Muscle layer of colon (tissue), 2 donors: Measurements from ENCODE around the gene C2CD5.

Source experiments
- H3K27ac ChIP-seq: one replicate; pipeline ENCODE4 v1.7.0; 2013; ENCODE audit warnings: low read depth, mild to moderate bottlenecking, low read length, moderate library complexity
- H3K27me3 ChIP-seq, 2 donors: one replicate each; pipeline ENCODE4 v1.7.0; 2013; ENCODE audit warnings: low read length in 2 of 2, mild to moderate bottlenecking in 2 of 2; ENCODE audit not compliant: insufficient read depth in 2 of 2, control insufficient read depth in 1 of 2
- H3K36me3 ChIP-seq: one replicate; pipeline ENCODE4 v1.7.0; 2013; ENCODE audit warnings: mild to moderate bottlenecking, low read length; ENCODE audit not compliant: insufficient read depth
- H3K4me1 ChIP-seq: one replicate; pipeline ENCODE4 v1.7.0; 2013; ENCODE audit warnings: mild to moderate bottlenecking, low read length; ENCODE audit not compliant: insufficient read depth
- H3K4me3 ChIP-seq, 2 donors: one replicate each; pipeline ENCODE4 v1.7.0; 2013; ENCODE audit warnings: low read length in 2 of 2, low read depth in 1 of 2, mild to moderate bottlenecking in 1 of 2, moderate library complexity in 1 of 2
- H3K9ac ChIP-seq: one replicate; pipeline ENCODE4 v1.7.0; 2013; ENCODE audit warnings: low read length
- H3K9me3 ChIP-seq: one replicate; pipeline ENCODE4 v1.7.0; 2013; ENCODE audit warnings: mild to moderate bottlenecking, low read length
- donor health status: abdominal sarcoma.
- donor health status: Adenocarcinoma of cecum.

C2CD5 gene, protein sequence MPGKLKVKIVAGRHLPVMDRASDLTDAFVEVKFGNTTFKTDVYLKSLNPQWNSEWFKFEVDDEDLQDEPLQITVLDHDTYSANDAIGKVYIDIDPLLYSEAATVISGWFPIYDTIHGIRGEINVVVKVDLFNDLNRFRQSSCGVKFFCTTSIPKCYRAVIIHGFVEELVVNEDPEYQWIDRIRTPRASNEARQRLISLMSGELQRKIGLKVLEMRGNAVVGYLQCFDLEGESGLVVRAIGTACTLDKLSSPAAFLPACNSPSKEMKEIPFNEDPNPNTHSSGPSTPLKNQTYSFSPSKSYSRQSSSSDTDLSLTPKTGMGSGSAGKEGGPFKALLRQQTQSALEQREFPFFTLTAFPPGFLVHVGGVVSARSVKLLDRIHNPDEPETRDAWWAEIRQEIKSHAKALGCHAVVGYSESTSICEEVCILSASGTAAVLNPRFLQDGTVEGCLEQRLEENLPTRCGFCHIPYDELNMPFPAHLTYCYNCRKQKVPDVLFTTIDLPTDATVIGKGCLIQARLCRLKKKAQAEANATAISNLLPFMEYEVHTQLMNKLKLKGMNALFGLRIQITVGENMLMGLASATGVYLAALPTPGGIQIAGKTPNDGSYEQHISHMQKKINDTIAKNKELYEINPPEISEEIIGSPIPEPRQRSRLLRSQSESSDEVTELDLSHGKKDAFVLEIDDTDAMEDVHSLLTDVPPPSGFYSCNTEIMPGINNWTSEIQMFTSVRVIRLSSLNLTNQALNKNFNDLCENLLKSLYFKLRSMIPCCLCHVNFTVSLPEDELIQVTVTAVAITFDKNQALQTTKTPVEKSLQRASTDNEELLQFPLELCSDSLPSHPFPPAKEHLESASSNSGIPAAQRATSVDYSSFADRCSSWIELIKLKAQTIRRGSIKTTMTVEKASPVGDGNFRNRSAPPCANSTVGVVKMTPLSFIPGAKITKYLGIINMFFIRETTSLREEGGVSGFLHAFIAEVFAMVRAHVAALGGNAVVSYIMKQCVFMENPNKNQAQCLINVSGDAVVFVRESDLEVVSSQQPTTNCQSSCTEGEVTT

DNA sequence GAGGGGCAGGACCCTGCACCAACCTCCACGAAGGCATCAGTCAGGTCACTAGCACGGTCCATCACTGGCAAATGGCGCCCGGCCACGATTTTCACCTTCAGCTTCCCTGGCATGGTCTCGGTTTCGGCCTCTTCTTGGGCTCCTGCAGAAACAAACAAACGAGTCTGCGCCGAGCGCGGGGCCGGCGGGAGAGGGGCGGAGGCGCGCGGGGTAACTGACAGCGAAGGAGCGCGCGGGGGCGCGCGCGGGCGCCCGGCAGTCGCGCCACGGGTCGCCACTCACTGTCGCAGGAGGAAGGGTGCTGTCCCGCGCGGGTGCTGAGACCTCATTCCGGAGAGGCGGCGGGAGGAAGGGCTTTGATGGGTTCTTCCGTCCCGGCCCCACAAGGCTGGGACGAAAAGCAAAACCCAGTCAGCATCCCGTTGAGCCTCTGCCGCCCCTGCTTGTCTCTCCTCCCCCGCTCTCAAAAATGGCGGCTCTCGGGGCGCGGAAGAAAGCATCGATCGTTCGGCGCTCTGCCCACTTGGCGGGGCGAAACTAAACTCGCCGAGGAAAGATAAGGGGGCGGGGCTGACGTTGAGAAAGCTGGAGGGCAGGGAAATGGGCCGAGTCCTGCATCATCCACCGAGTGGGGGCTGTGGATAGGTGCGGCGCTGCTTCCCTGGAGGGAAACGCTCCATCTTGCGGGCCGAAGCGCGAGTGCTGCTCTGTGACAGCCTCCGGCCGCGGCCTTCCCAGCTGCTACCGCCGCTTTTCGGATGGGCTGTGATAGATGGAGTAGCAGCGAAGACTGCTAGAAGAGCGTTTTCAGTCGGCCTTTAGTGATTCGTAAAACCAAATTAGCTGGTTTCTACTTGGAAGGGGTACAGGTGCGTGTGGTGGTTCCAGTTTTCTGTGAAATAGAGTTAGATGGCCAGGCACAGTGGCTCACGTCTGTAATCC is at the start of gene C2CD5:
TSS of gene C2CD5 (minus strand) at position 505 of the 942 bp plus-strand sequence. CDS start at position 113, 392 bp downstream.
- Histone ChIP-seq H3K36me3 (no peaks in the 10 kb centered on the region), H3K9ac (peak within 1 kb of the TSS; percentile 77), H3K27ac (peak within 1 kb of the TSS; percentile 84), H3K27me3 (no peaks in the 10 kb centered on the region), H3K9me3 (no peaks in the 10 kb centered on the region), H3K4me1 (peaks cover 26% of the 10 kb centered on the region), H3K4me3 (peak within 1 kb of the TSS; percentile 91 to 97)

DNA sequence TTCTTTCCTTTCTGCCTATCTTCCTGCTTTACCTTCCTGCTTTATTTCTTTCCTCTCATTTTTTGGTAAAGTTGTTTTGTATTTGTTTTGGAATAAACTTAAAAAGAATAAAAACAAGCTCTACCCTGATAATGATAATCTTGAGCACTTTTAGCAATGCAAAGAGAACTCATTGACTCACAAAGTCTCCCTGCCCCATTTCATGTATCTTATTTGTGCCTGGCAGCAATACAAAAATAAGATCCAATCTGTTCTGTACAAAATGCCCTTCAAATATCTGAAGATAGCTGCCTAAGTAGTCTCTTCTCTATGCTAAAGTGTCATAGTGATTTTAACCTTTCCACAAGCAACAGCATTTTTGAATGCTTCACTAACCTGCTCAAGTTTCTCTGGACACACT is 49.5 kb upstream of the C2CD5 start:
- H3K27ac ChIP-seq, result no peak overlapping the region
- no peak overlapping the region for H3K9ac ChIP-seq

DNA sequence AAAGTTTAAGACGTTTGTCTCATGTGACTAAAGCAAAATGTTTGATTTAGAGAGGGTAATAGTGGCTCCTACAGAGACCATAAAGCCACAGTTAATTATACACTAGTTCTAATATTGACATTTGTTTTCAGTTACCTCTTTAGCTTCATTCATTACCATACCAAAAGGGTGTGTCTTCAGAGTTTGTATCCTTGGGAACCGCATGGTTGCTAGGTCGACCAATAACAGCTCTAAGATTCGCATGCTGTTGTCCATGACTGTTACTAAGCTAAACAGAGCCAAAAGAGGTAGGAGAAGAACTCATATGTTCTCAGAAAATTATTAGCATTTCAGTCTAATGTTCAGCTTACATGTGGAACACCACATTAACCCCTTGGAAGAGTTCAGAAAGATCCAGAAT is 44.5 kb upstream of the C2CD5 start:
- no peak overlapping the region for H3K27ac ChIP-seq
- no peak overlapping the region for H3K9ac ChIP-seq
- H3K4me3 ChIP-seq, result no peak overlapping the region
- H3K36me3 ChIP-seq, result no peaks in the 10 kb centered on the region
- no peaks in the 10 kb centered on the region for H3K9me3 ChIP-seq
- no peaks in the 10 kb centered on the region for H3K27me3 ChIP-seq
- no peaks in the 10 kb centered on the region for H3K4me1 ChIP-seq

More for the DNA sequence above, 49.5 kb upstream of the C2CD5 start:
- Histone ChIP-seq H3K36me3 (no peaks in the 10 kb centered on the region), H3K27me3 (no peaks in the 10 kb centered on the region), H3K9me3 (no peaks in the 10 kb centered on the region), H3K4me1 (no peaks in the 10 kb centered on the region), H3K4me3 (no peak overlapping the region)

DNA sequence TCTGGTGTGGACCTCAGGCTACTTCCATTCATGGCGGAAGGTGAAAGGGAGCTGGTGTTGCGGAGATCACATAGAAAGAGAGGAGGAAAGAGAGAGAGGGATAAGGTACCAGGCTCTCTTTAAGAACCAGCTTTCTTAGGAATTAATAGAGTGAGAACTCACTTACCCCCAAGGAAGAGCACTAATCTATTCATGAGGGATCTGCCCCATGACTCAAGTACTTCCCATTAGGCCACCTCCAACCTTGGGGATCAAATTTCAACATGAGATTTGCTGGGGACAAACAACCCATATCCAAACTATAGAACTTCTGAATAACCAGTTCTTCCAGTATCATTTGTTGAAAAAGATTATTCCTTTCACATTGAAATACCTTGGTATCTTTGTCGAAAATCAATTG is 34.0 kb upstream of the C2CD5 start:
- Histone ChIP-seq H3K27ac (no peak overlapping the region), H3K27me3 (no peaks in the 10 kb centered on the region), H3K4me1 (no peaks in the 10 kb centered on the region), H3K9me3 (no peaks in the 10 kb centered on the region), H3K4me3 (no peak overlapping the region), H3K9ac (no peak overlapping the region), H3K36me3 (no peaks in the 10 kb centered on the region)

DNA sequence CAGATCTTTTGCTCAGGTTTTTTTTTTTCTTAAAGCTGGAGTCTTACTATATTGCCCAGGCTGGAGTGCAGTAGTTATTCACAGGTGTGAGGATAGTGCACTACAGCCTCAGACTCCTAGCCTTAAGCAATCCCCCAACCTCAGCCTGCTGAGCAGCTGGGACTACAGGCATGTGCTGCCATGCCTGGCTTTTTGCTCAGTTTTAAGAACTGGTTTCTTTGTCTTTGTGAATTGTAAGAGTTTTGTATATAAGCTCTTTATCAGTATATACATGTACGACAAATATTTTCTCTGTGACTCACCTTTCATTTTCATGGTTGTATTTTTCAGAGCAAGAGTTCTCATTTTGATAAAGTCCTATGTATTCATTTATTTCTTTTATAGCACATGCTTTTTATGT is 33.3 kb upstream of the C2CD5 start:
- Histone ChIP-seq H3K36me3 (no peaks in the 10 kb centered on the region), H3K27ac (no peak overlapping the region), H3K4me3 (no peak overlapping the region)

DNA sequence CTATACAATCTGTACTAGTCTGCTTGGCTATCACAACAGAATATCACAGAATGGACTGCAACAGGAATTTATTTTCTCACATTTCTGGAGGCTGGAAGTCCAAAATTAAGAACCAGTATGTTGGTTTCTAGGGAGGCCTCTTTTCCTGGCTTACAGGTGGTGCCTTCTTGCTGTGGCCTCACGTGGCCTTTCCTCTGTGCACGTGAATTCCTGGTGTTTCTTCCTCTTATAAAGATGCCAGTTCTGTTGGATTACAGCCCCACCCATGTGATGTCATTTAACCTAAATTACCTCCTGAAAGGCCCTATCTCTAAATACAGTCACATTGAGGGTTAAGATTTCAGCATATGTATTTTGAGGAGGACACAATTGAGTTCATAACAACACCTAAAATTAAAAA is 32.1 kb upstream of the C2CD5 start:
- Histone ChIP-seq H3K9me3 (no peaks in the 10 kb centered on the region), H3K4me1 (no peaks in the 10 kb centered on the region), H3K36me3 (no peaks in the 10 kb centered on the region), H3K27ac (no peak overlapping the region), H3K27me3 (no peaks in the 10 kb centered on the region), H3K4me3 (no peak overlapping the region), H3K9ac (no peak overlapping the region)

More for the DNA sequence above, 33.3 kb upstream of the C2CD5 start:
- Histone ChIP-seq H3K9ac (no peak overlapping the region), H3K9me3 (no peaks in the 10 kb centered on the region), H3K27me3 (no peaks in the 10 kb centered on the region), H3K4me1 (no peaks in the 10 kb centered on the region)

DNA sequence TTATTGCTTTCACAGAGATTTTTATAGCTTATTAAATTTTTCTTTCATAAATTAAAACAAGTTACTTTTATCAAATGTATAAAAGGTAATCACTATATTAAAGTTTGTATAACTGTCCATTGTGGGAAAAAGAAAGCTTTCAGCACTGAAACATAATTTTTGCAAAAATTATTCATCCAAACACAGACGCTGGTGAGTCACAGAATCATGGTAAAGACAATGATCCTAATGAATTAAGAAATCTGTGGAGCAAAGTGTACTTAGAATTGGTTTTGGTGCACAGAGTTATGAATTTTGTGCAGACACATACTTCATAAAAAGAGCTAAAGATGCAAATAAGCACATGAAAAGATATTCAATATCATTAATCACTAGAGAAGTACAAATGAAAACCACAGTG is 31.7 kb upstream of the C2CD5 start:
- no peaks in the 10 kb centered on the region for H3K36me3 ChIP-seq
- H3K27ac ChIP-seq, result no peak overlapping the region
- no peaks in the 10 kb centered on the region for H3K27me3 ChIP-seq
- H3K4me3 ChIP-seq, result no peak overlapping the region
- H3K4me1 ChIP-seq, result no peaks in the 10 kb centered on the region
- H3K9ac ChIP-seq, result no peak overlapping the region
- no peaks in the 10 kb centered on the region for H3K9me3 ChIP-seq

DNA sequence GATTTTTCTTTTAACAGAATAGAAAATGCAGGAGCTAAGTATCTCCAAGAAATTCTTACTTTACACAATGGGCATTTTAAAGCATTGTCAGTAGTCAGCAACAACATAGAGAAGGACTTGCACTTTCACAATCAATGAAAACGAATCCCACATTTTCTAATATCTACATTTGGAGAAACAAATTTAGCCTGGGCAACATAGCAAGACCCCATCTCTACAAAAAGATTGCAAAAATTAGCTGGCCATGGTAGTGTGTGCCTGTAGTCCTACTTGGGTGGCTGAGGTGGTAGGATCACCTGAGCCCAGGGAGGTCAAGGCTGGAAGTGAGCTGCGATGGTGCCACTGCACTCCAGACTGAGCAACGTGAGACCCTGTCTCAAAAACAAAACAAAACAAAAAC is 30.6 kb upstream of the C2CD5 start:
- no peaks in the 10 kb centered on the region for H3K9me3 ChIP-seq
- no peaks in the 10 kb centered on the region for H3K4me1 ChIP-seq
- no peak overlapping the region for H3K4me3 ChIP-seq
- no peaks in the 10 kb centered on the region for H3K36me3 ChIP-seq
- H3K27ac ChIP-seq, result no peak overlapping the region
- no peaks in the 10 kb centered on the region for H3K27me3 ChIP-seq
- no peak overlapping the region for H3K9ac ChIP-seq

DNA sequence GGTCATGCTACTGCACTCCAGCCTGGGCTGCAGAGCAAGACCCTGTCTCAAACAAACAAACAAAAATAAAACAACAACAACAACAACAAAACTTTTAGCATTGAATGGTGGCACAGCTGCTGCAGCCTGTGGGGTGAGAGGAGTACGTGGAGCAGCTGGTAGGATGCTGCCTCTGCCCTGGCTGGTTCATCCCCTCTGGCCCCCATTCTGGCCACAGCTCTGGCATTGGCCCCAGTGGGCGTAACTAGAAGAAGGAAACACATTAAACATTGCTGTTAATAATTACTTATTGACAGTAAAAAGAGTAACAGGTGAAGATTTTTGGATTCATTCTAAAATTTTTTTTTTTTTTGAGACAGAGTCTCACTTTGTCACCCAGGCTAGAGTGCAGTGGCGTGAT is 28.8 kb upstream of the C2CD5 start:
- H3K4me3 ChIP-seq, result no peak overlapping the region
- H3K27me3 ChIP-seq, result no peaks in the 10 kb centered on the region
- no peaks in the 10 kb centered on the region for H3K36me3 ChIP-seq
- H3K4me1 ChIP-seq, result no peaks in the 10 kb centered on the region
- no peak overlapping the region for H3K27ac ChIP-seq
- H3K9ac ChIP-seq, result no peak overlapping the region
- no peaks in the 10 kb centered on the region for H3K9me3 ChIP-seq

DNA sequence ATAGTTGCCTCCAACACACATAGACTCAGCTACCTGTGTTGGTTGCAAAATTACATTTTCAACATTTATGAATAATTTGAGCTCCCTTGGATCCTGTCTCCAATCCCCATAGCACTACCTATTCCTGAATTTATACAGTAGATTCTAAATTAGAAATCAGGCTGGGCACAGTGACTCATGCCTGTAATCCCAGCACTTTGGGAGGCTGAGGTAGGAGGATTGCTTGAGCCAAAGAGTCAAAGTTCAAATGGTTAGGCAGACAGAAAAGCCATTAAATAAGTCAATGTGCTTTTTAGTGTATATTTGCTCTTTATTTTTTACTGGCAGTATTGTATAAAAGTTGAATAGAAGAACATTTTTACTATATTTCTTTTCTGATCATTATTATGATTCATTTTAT is 24.9 kb upstream of the C2CD5 start:
- H3K4me3 ChIP-seq, result no peak overlapping the region
- H3K36me3 ChIP-seq, result no peaks in the 10 kb centered on the region
- H3K27ac ChIP-seq, result no peak overlapping the region
- no peaks in the 10 kb centered on the region for H3K9me3 ChIP-seq
- no peaks in the 10 kb centered on the region for H3K27me3 ChIP-seq
- H3K9ac ChIP-seq, result no peak overlapping the region
- H3K4me1 ChIP-seq, result no peaks in the 10 kb centered on the region
